Measurements from ENCODE around the gene KCNQ1. TPM values are rescaled to one million over a fixed set of nuclear protein-coding genes. Genes with fewer than 3 reads are reported as not detected.

The KCNQ1 gene
- total RNA-seq, 2 experiments from 2014 or later = 24.2 to 26.6 TPM

- no peak overlapping the region for H3K27ac Mint-ChIP-seq
- H3K4me1 Mint-ChIP-seq = no peaks in the 10 kb centered on the region
- peaks cover 3% of the 10 kb centered on the region for H3K27me3 Mint-ChIP-seq
- no peak overlapping the region for H3K4me3 Mint-ChIP-seq
- peaks cover 19% of the 10 kb centered on the region for H3K9me3 Mint-ChIP-seq
- ATAC-seq (ENCODE audit: low read depth) (no peak), DNase-seq (no peak)
- POLR2A ChIA-PET = no interaction called here
- H3K36me3 Mint-ChIP-seq = peaks cover 10% of the 10 kb centered on the region
Measured at GRCh38 chr11:2828585-2829330, 383.9 kb downstream of the KCNQ1 start.

GRCh38 chr11:2830030-2830812 lies 385.4 kb downstream of the KCNQ1 start:
- Mint-ChIP-seq H3K4me1 (no peaks in the 10 kb centered on the region), H3K27ac (no peak overlapping the region), H3K27me3 (peaks cover 3% of the 10 kb centered on the region), H3K9me3 (peaks cover 17% of the 10 kb centered on the region), H3K36me3 (peaks cover 10% of the 10 kb centered on the region), H3K4me3 (no peak overlapping the region)
- DNase-seq (no peak), ATAC-seq (ENCODE audit: low read depth) (no peak)
- POLR2A ChIA-PET = no interaction called here

- Mint-ChIP-seq H3K27ac (no peak overlapping the region), H3K9me3 (peaks cover 16% of the 10 kb centered on the region), H3K4me1 (no peaks in the 10 kb centered on the region), H3K27me3 (peaks cover 3% of the 10 kb centered on the region), H3K36me3 (peaks cover 10% of the 10 kb centered on the region), H3K4me3 (no peak overlapping the region)
- POLR2A ChIA-PET = no interaction called here
- no peak for ATAC-seq (ENCODE audit: low read depth)
- DNase-seq = no peak
Measured at GRCh38 chr11:2830886-2831285, 386.1 kb downstream of the KCNQ1 start.

GRCh38 chr11:2831781-2832532 lies 387.1 kb downstream of the KCNQ1 start:
- Mint-ChIP-seq H3K27ac (no peak overlapping the region), H3K4me1 (no peaks in the 10 kb centered on the region), H3K27me3 (peaks cover 3% of the 10 kb centered on the region), H3K36me3 (peaks cover 10% of the 10 kb centered on the region), H3K9me3 (peaks cover 16% of the 10 kb centered on the region), H3K4me3 (no peak overlapping the region)
- ATAC-seq (ENCODE audit: low read depth) (no peak), DNase-seq (no peak)
- POLR2A ChIA-PET = no interaction called here

DNA sequence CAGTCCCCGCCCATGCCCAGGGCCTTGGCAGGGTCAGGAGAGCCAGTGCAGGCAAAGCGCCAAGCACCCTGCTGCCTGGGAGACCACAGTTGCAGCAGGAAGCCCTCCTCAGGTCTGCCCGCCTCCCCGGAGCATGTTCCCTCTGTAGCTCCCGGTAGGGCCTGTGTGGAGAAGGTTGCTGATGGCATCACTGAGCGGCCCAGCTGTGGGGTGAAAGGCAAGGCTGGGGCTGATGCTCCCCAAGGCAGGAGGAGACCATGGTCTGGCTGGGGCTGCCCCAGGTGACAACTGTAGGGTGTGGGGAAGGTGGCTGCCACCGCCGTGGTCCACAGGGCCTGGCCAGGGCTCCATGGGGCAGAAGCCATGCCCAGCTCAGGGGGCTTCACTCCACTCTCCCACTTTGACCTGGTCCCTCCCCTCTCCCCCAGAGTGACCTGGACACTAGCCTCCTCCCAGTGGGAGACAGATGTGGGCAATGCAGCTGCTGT lies 387.8 kb downstream of the KCNQ1 start:
- DNase-seq (no peak), ATAC-seq (ENCODE audit: low read depth) (no peak)
- Mint-ChIP-seq H3K4me3 (no peak overlapping the region), H3K27me3 (peaks cover 2% of the 10 kb centered on the region), H3K27ac (no peak overlapping the region), H3K9me3 (peaks cover 15% of the 10 kb centered on the region), H3K36me3 (peaks cover 9% of the 10 kb centered on the region), H3K4me1 (no peaks in the 10 kb centered on the region)
- POLR2A ChIA-PET = no interaction called here

GRCh38 chr11:2833051-2833715 lies 388.4 kb downstream of the KCNQ1 start:
- no peak overlapping the region for H3K27ac Mint-ChIP-seq
- DNase-seq (no peak), ATAC-seq (ENCODE audit: low read depth) (no peak)
- POLR2A ChIA-PET = no interaction called here
- H3K9me3 Mint-ChIP-seq = peaks cover 10% of the 10 kb centered on the region
- H3K4me1 Mint-ChIP-seq = no peaks in the 10 kb centered on the region
- H3K27me3 Mint-ChIP-seq = no peaks in the 10 kb centered on the region
- H3K36me3 Mint-ChIP-seq = peaks cover 6% of the 10 kb centered on the region
- no peak overlapping the region for H3K4me3 Mint-ChIP-seq

DNA sequence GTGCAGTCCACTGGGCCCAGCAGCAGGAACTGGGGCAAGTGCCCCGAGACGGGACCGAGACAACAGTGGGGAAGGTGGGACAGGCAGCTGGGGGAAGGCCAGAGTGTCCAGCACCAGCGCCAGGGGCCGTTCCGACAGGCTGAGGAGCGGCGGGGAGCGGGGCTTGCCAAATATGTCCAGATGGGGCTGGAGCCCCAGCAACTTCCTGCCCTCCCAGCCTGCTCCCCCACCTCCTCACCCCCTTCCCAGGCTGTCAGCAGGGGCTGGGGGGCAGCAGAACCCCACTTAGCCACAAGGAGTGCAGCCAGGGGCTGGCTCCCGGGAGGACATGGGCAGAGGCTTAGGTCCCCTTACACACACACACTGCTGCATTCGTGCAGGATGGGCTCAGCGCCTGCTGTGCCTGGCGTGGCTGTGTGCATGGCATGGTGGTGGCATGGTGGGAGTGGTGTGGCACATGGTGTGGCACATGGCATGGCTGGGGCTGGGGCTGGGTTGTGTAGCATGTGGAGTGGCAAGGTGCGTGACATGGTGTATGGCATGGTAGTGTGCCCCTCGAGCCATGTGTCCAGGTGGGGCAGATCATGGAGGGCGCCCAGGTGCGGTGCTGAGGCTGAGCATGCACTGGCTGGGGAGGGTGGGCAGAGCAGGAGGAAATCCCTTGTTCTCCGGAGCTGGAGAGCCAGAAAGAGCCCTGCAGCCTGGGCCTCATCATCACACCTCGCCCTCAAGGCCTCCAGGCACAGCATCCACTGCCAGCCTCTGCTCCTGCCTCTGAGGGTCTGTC lies 389.1 kb downstream of the KCNQ1 start:
- Mint-ChIP-seq H3K4me3 (no peak overlapping the region), H3K4me1 (no peaks in the 10 kb centered on the region), H3K27me3 (no peaks in the 10 kb centered on the region), H3K36me3 (peaks cover 4% of the 10 kb centered on the region), H3K9me3 (peaks cover 8% of the 10 kb centered on the region), H3K27ac (no peak overlapping the region)
- DNase-seq (no peak), ATAC-seq (ENCODE audit: low read depth) (no peak)
- POLR2A ChIA-PET = no interaction called here

DNA sequence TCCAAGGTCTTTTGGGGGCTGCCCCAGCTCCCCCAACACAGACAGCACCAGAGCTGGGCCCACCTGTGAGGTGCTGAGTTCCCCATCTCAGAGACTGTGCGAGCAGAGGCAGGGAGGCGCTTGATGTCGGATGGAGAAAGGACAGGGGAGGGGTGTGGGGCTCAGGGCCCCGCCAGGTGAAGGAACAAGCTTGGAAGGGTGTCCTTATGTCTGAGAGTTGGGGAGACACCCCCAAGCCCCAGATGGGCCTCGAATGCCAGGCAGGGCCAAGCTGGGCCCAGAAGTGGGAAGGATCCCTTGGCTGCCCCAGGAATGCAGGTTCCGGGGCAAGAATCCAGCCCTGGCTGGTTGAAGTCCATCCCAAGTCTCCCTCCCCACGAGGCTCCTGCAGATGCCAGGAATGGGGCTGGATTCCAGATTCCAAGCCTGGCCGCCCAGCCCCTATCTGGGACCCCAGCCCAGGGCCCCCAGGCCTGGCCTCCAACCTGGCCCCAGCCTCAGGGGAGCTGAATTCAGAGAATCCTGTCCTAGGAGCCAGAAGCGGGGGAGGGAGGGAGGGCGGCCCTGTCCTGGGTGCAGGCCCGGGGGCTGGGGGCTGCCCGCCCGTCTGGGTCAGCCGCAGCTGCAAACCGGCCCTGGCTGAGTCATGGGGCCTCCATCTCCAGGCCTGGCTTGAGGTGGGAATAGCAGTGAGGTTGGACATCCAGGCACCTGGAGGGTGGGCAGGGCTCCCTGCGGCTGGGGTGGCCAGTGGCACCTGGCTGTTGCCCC lies 389.9 kb downstream of the KCNQ1 start:
- POLR2A ChIA-PET = no interaction called here

GRCh38 chr11:2835296-2835695 lies 390.5 kb downstream of the KCNQ1 start:
- POLR2A ChIA-PET = no interaction called here
- Mint-ChIP-seq H3K9me3 (no peaks in the 10 kb centered on the region), H3K27me3 (no peaks in the 10 kb centered on the region), H3K4me3 (no peak overlapping the region), H3K4me1 (no peaks in the 10 kb centered on the region), H3K27ac (no peak overlapping the region), H3K36me3 (no peaks in the 10 kb centered on the region)
- no peak for ATAC-seq (ENCODE audit: low read depth)
- no peak for DNase-seq

More for the DNA sequence above, 389.9 kb downstream of the KCNQ1 start:
- H3K27me3 Mint-ChIP-seq = no peaks in the 10 kb centered on the region
- DNase-seq = no peak
- no peak overlapping the region for H3K4me3 Mint-ChIP-seq
- no peak overlapping the region for H3K27ac Mint-ChIP-seq
- no peaks in the 10 kb centered on the region for H3K4me1 Mint-ChIP-seq
- no peak for ATAC-seq (ENCODE audit: low read depth)
- no peaks in the 10 kb centered on the region for H3K9me3 Mint-ChIP-seq
- no peaks in the 10 kb centered on the region for H3K36me3 Mint-ChIP-seq

- Mint-ChIP-seq H3K27ac (no peak overlapping the region), H3K4me1 (no peaks in the 10 kb centered on the region), H3K4me3 (no peak overlapping the region), H3K36me3 (no peaks in the 10 kb centered on the region), H3K27me3 (no peaks in the 10 kb centered on the region), H3K9me3 (no peaks in the 10 kb centered on the region)
- POLR2A ChIA-PET = no interaction called here
- ATAC-seq (ENCODE audit: low read depth) (no peak), DNase-seq (no peak)
Measured at GRCh38 chr11:2835751-2836150, 390.9 kb downstream of the KCNQ1 start.

GRCh38 chr11:2836315-2837095 lies 391.7 kb downstream of the KCNQ1 start:
- Mint-ChIP-seq H3K27me3 (no peaks in the 10 kb centered on the region), H3K9me3 (no peaks in the 10 kb centered on the region), H3K36me3 (no peaks in the 10 kb centered on the region), H3K4me1 (no peaks in the 10 kb centered on the region), H3K27ac (no peak overlapping the region), H3K4me3 (no peak overlapping the region)
- POLR2A ChIA-PET = no interaction called here
- no peak for ATAC-seq (ENCODE audit: low read depth)
- no peak for DNase-seq
